HG02973 (cell line): ENCODE measurements around the gene HCRTR1.

Experiments
- ATAC-seq: cut with Tn5 transposase; IDR thresholded peaks from one replicate; pipeline ENCODE4 v1.9.1; 2021; ENCODE audit warnings: moderate library complexity; ENCODE audit not compliant: unreplicated experiment

The HCRTR1 gene

GRCh38 chr1:31648190-31648589, 30.7 kb downstream of the HCRTR1 start:
- no peak for ATAC-seq

DNA sequence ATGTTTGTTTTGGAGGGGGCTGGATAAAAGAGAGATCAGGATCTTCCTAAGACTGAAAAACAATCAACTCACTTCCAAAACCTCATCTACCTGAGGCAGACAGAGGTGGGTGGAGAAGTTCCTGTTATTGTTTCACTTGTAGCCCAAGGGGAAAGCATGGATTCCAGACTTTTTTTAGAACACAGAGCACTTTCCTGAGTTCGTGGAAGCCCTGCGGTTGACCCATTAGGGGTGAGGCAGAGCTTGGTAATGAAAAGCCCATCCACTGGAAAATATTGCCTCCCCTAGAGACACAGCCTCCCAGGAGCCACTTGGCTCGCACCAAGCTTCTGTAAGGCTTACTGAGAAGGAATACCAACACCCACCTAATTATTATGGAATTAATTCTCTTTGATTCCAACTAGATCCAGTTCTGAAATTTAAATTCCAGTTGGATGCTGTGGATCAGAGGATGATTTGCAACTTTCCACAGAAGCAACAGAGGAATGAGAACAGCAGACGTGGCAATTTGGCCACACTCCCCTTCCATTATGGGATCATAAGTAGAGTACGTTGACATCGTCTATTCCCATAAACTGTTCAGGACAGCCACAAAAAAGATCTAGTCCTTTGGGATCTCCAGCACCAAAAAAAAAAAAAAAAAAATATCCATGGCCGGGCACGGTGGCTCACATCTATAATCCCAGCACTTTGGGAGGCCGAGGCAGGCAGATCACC, 31.3 kb downstream of the HCRTR1 start:
- no peak for ATAC-seq

- no peak for ATAC-seq
These were observed 32.9 kb downstream of the HCRTR1 start for GRCh38 chr1:31650161-31651088.

- ATAC-seq, result no peak
These were observed 33.6 kb downstream of the HCRTR1 start for GRCh38 chr1:31651089-31651420.

- ATAC-seq, result no peak
These were observed 34.3 kb downstream of the HCRTR1 start for GRCh38 chr1:31651766-31652165.

DNA sequence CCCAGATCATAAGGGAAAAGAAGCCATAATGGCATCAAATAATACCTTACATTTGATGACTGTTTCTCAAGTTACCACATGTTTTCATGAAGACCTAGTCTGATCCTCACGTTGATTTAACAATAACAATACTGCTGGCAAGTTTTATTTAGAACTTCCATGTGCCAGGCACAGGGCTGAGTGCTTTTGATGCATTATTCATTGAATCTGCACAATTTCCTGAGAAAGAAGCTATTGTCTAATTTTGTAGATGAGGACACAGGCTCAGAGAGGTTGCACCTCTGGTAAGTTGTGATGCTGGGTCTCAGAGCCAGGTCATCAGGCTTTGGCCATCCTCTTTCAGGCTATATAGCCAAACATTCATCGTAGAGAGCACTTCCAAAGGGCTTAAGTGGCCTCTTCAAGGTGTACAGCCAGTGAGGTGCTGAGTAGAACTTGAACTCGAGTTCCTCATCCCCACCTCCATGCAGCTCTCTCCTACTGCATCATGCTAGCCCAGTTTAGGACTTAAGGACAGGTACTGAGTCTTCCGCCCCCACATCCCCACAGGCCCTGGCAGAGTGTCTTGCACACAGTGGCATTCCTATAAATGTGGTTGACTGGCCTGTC, 35.5 kb downstream of the HCRTR1 start:
- ATAC-seq, result no peak

DNA sequence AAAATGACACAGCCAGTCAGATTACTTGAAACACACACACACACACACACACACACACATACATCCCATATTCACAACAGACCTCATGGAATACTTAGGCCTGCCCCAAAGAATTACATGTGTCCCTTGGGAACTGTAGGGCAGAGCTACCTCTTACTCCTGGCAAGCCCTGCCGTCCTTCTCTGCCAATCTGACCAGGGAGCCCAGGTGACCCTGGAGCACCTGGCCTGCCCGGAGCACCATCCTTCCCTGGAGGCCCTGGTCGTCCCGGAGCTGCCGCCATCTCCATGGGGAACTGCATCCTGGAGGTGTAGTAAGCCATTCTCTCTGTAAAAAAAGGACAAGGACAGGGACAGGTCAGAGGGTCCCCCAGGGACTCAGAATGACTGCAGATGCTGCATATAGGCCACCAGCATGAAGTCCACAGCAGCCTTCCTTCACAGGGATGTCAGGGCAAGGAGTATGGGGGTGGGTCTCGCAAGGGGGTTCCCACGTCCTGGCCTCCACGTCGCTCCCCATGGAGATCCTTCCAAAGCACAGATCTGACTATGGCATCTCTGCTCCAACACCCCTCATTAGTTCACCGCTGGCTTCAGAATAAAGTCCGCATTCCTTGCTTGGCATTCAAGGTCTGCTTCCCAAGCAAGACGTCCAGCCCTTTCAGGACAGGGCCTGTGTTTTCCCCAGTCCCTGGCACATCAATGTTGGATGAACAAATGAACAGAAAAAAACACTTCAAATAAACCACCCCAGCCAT, 36.4 kb downstream of the HCRTR1 start:
- ATAC-seq, result no peak

DNA sequence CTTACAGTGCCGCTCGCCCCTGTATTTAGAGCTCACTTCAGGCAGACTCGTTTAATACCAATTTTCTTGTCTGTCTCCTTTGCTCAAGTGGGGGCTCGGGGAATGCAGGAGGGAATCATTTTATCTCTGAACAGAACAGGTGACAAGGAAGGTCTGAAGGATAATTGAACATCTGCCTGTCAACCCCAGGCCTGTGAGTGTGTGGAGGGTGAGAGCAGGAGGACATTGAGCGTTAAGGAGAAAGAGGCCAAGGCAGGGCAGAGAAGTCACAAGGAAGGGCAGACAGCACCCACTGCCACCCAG, 36.9 kb downstream of the HCRTR1 start:
- no peak for ATAC-seq

- ATAC-seq, result no peak
These were observed 37.6 kb downstream of the HCRTR1 start for GRCh38 chr1:31655104-31655503.

DNA sequence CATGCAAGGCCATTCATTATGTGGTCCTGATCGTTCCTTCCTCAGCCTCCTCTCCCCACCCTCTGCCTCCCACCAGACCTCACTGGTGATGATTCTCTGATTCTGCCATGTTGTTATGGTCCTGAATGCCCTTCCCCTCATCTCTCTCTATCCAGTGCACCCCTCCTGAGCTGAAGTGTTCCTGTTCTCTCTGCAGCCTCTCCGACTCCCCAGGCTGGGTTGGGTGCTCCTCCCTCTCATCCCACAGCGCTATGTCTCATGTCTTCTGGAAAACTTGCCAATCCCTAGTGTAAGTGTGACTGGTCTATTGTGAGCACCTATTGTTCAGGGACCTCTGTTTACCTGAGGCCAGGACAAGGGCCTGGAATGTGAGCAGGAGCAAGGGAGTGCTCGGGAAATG, 38.3 kb downstream of the HCRTR1 start:
- no peak for ATAC-seq

DNA sequence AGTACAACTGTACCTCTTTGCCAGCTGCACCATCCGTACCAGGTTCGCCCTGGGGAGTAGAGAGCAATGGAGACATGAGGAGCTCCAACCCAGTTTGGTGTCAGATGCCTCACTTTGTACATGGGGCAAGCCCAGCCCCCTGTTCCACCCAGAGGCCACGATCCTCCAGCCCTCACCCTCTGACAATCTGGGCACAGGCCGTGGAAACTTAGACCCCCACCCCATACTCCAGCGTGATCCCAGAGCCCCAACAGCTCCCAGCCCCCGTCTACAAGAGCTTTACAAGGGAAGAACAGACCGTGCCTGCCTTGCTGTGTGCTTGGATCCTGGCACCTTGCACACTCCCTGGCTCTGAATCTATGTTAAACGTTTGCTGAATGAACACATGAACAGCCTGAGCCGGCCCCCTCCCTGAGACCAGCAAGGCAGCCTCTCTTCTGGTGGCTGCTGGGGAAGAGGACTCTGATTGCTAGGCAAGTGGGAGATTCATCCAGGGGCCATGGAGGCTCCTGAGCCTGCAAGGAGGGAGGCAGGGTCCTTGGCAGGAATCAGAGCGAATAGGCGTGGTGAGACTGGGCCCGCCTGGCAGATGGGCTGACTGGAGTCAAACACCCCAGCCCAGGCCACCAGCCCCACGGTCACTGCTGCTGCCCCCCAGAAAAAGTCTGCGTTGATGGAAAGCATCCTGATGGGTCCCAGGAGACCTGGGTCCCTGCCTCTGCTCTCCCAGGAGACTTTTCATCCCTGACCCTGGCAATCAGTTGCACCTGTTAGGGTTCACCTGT, 39.7 kb downstream of the HCRTR1 start:
- ATAC-seq, result no peak

DNA sequence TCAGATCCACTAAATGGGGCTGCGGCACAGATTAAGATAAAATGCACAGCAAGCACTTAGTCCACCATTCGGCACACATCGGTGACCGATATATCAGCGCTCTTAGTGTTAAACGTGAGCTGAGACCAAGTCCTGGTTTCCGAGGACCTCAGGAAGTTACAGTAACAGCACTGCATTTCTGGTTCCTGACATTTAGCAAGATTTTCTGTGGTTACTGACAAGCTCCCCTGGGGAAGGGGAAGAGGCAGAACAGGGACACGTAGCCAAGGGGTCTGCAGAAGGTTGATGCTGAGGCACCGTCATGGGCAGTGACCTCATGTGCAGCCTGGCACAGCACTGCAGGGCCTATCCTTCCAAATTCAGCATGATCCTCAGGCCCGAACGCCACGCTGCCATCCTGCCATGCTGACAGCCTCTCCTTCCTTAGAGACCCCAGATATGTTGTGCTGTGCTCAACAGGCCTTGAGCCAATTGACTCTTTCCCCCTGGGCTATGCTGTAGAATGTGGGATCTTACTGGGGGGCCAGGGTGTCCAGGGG, 40.6 kb downstream of the HCRTR1 start:
- no peak for ATAC-seq

DNA sequence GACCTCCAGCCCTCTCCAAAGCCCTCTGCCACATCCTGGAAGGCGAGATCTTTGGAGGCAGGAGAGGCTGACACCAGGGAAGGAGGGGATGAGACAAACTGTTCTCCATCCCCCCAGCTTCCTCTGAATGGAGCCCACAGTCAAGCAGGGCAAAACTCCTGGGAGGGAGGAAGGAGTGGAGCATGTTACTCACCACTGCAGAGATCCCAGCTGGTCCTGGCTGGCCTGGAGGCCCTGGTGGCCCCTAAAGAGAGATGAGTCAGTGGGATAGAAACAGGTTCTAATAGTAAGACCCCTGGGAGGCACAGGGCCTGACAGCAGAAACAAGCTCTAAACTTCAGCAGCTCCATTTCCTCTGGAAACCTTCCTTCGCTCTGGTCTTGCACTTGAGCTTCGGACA, 41.2 kb downstream of the HCRTR1 start:
- ATAC-seq, result no peak

GRCh38 chr1:31659889-31660288, 42.4 kb downstream of the HCRTR1 start:
- ATAC-seq, result no peak

- no peak for ATAC-seq
These were observed 43.5 kb downstream of the HCRTR1 start for GRCh38 chr1:31660871-31661455.

- ATAC-seq, result no peak
These were observed 44.4 kb downstream of the HCRTR1 start for GRCh38 chr1:31661856-31662255.

DNA sequence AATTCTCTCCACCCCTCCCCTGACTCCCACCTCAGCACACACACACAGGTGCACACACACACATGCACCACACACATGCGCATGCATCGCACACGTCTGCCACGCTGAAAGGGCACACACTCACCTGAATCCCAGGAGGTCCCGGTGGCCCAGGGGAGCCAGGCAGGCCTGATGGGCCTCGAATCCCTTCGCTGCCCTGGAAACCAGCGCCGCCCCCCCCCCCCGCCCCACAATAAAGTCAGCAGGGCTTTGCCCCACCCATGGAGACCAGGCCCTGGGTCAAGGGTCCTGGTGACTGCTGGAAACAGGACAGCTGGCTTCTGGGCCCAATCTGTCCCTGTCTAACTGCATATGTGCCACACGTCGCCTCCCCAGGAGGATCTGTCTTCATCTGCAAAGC, 45.0 kb downstream of the HCRTR1 start:
- ATAC-seq, result no peak

DNA sequence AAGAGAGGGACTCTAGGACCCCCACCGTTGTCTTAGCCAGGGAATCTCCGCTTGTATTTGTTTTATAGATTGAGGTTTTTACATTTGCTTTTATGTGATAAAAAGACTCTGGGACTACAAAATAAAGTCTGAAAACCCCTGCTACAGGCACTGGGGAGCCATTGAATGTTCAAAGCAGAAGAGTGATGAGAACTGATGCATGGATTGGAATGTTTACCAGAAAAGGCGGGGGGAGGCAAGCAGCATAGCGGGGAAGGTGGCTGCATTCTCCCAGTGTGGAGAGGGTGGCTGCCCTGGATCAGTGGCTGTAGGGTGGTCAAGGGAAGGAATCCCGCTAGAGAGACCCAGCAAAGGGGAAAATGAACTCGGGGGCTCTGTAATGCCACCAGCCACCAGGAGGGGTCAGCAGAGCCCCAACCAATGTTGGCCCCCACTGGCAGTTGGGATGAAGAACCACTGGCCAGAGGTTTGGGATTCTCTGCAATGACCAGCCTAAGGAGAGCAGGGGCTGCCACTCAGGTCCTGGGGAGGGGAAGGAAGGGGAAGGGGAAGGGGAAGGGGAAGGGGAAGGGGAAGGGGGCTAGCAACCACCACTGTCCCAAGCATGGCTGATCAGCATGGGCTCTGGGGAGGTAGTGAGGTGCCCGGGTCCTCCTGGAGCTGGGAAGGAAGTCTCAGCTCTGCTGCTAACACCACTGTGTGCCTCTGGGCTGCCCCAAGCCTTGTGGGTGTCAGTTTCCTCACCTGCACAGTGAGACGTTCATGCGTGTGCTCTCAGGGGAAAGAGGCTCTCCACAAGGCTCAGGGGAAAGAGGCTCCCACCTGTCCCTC, 46.3 kb downstream of the HCRTR1 start:
- ATAC-seq, result no peak

GRCh38 chr1:31664528-31664927, 47.0 kb downstream of the HCRTR1 start:
- no peak for ATAC-seq
